Measurements from ENCODE around the gene ZGLP1. TPM values are rescaled to one million over a fixed set of nuclear protein-coding genes. Genes with fewer than 3 reads are reported as not detected.

The ZGLP1 gene
- total and polyA plus RNA-seq, 9 donors: 0.27 to 5.6 (median 3.0) TPM

DNA sequence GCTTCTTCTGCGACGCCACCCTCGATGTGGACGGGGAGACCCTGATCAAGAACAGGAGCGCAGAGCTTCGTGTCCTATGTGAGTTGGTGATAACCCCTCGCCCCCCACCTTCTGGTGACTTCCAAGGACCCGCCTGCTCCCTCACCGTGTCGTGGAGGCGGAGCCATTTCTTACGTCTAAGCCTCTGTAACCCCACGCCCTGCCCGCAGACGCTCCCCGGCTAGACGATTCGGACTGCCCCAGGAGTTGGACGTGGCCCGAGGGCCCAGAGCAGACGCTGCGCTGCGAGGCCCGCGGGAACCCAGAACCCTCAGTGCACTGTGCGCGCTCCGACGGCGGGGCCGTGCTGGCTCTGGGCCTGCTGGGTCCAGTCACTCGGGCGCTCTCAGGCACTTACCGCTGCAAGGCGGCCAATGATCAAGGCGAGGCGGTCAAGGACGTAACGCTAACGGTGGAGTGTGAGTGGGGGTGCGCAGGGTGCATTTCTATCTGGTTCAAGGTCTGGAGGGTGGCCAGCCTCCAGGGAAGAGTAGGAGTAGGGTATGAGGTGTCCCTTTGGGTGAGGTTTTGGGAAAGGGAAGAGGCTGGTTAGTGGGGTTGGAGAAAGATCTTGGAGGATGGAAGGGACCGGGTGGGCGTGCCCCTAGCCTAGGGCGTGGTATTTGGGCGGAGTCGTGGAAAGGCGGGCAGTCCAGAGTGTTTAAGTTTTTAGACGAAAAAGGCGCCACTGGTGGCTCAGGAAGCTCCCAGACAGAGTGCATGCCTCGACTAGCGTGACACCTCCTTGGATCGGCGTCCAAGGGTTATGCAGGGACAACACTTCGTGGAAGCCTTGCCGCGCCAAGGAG is 16.6 kb downstream of the ZGLP1 start:
- intact Hi-C loops (cut with DNase I): no loop called here
- H3K4me3 ChIP-seq: no peak overlapping the region
- H3K4me1 ChIP-seq (ENCODE audit: insufficient read depth): peaks cover 21% of the 10 kb centered on the region
- H3K9me3 ChIP-seq: no peaks in the 10 kb centered on the region
- WGBS, 3 donors: 5 to 16% (median 7%) methylated on average over 56 of the region's 56 CpGs
- no peaks in the 10 kb centered on the region for H3K36me3 ChIP-seq
- TF ChIP-seq POLR2A (IDR thresholded peaks at IDR 0.05) (no peak), EP300 (IDR thresholded peaks at IDR 0.05) (no peak)
- TF ChIP-seq, protein P1, sequence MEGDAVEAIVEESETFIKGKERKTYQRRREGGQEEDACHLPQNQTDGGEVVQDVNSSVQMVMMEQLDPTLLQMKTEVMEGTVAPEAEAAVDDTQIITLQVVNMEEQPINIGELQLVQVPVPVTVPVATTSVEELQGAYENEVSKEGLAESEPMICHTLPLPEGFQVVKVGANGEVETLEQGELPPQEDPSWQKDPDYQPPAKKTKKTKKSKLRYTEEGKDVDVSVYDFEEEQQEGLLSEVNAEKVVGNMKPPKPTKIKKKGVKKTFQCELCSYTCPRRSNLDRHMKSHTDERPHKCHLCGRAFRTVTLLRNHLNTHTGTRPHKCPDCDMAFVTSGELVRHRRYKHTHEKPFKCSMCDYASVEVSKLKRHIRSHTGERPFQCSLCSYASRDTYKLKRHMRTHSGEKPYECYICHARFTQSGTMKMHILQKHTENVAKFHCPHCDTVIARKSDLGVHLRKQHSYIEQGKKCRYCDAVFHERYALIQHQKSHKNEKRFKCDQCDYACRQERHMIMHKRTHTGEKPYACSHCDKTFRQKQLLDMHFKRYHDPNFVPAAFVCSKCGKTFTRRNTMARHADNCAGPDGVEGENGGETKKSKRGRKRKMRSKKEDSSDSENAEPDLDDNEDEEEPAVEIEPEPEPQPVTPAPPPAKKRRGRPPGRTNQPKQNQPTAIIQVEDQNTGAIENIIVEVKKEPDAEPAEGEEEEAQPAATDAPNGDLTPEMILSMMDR (IDR thresholded peaks at IDR 0.05): no peak
- H3K27ac ChIP-seq: no peak overlapping the region
- peak in 1 of 5 donors; percentile 66 for DNase-seq
- peaks cover 6% of the 10 kb centered on the region for H3K27me3 ChIP-seq

DNA sequence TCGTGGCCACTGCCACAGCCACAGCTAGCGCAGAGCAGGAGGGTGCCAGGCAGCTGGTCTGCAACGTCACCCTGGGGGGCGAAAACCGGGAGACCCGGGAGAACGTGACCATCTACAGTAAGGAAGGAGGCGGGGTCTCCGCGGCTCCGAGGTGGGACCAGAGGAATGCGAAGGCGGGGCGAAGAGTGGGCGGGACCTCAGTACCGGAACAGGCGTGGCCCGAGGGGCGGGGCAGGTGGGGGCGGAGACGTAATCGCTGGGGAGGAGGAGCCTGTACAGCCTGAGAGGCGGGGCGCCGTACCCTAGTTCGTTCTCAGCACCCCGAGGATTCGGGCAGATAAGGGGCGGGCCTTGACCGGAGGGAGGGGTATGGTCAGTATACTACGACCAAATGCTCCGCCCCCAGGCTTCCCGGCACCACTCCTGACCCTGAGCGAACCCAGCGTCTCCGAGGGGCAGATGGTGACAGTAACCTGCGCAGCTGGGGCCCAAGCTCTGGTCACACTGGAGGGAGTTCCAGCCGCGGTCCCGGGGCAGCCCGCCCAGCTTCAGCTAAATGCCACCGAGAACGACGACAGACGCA is 17.3 kb downstream of the ZGLP1 start:
- H3K27me3 ChIP-seq: peaks cover 6% of the 10 kb centered on the region
- TF ChIP-seq EP300 (IDR thresholded peaks at IDR 0.05): no peak
- TF ChIP-seq, protein P1 (IDR thresholded peaks at IDR 0.05): no peak
- peaks cover 21% of the 10 kb centered on the region for H3K4me1 ChIP-seq (ENCODE audit: insufficient read depth)
- no peaks in the 10 kb centered on the region for H3K36me3 ChIP-seq
- intact Hi-C loops (cut with DNase I): no loop called here
- H3K4me3 ChIP-seq: peak overlapping the region; percentile 4
- no peak overlapping the region for H3K27ac ChIP-seq
- H3K9me3 ChIP-seq: no peaks in the 10 kb centered on the region
- peak; percentile 59 to 85 (median 66) for DNase-seq
- 1 to 2% (median 2%) methylated on average over 22 to 45 of the region's 45 CpGs for WGBS, 3 donors

DNA sequence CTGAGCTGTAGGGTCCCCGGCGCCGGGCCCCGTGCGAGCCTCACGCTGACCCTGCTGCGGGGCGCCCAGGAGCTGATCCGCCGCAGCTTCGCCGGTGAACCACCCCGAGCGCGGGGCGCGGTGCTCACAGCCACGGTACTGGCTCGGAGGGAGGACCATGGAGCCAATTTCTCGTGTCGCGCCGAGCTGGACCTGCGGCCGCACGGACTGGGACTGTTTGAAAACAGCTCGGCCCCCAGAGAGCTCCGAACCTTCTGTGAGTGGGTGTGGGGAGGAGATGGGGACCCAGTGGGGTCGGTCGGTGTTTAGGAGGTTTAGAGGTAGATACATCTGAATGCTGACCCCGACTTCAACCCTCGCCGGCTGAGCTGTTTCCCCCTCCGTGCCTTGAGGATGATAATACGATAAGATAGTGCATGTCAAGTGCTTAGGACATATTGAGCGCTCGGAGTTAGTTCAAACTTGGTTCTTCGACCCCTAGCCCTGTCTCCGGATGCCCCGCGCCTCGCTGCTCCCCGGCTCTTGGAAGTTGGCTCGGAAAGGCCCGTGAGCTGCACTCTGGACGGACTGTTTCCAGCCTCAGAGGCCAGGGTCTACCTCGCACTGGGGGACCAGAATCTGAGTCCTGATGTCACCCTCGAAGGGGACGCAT is 17.9 kb downstream of the ZGLP1 start:
- TF ChIP-seq, protein P1 (IDR thresholded peaks at IDR 0.05): no peak
- no peak for TF ChIP-seq EP300 (IDR thresholded peaks at IDR 0.05)
- no peak for TF ChIP-seq POLR2A (IDR thresholded peaks at IDR 0.05)
- Histone ChIP-seq H3K36me3 (no peaks in the 10 kb centered on the region), H3K27ac (no peak overlapping the region), H3K4me3 (peak overlapping the region; percentile 24), H3K9me3 (no peaks in the 10 kb centered on the region), H3K27me3 (peaks cover 6% of the 10 kb centered on the region), H3K4me1 (ENCODE audit: insufficient read depth) (peaks cover 21% of the 10 kb centered on the region)
- DNase-seq: no peak
- 1 to 3% (median 1%) methylated on average over 24 to 49 of the region's 49 CpGs for WGBS, 3 donors
- intact Hi-C loops (cut with DNase I): no loop called here

DNA sequence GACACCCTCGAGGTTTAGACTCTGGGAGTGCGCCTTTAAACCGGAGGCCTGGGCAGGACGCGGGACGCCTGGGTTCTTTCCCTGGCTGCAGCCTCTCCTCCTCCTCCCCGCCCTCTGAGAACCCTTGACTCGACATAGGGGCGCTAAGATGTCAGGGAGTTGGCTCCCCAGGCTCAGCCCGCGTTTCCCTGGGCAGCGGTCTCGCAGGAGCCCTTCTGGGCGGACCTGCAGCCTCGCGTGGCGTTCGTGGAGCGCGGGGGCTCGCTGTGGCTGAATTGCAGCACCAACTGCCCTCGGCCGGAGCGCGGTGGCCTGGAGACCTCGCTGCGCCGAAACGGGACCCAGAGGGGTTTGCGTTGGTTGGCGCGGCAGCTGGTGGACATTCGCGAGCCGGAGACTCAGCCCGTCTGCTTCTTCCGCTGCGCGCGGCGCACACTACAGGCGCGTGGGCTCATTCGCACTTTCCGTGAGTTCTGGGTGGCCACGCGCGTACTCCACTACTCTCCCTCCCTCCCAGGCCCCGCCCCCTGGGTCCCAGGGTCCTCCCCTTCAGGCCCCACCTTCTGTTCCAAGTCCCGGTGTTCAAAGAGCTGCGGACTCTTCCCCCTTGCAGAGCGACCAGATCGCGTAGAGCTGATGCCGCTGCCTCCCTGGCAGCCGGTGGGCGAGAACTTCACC is 18.6 kb downstream of the ZGLP1 start:
- intact Hi-C loops (cut with DNase I): no loop called here
- Histone ChIP-seq H3K4me3 (peak overlapping the region; percentile 24), H3K27me3 (peaks cover 6% of the 10 kb centered on the region), H3K36me3 (no peaks in the 10 kb centered on the region), H3K4me1 (ENCODE audit: insufficient read depth) (peaks cover 21% of the 10 kb centered on the region), H3K27ac (no peak overlapping the region), H3K9me3 (no peaks in the 10 kb centered on the region)
- 1% methylated on average over 36 to 57 of the region's 57 CpGs for WGBS, 3 donors
- DNase-seq: peak; percentile 42 to 75 (median 51)
- TF ChIP-seq, protein P1 (IDR thresholded peaks at IDR 0.05): no peak
- TF ChIP-seq POLR2A (IDR thresholded peaks at IDR 0.05) (no peak), EP300 (IDR thresholded peaks at IDR 0.05) (no peak)

Data from ovary (tissue), 9 donors.